NCI-H1105 treated with DMSO at 0.1 percent for 48 hours (cell line): Measurements from ENCODE around the gene NOL12.
A peak's percentile ranks its signal among the peaks of the same experiment; 100 is the strongest.
"Not testable (repeated sequence)": the region's sequence is repeated elsewhere in the genome, so short reads cannot be mapped to it uniquely, and the experiment has no call there.

Source experiments
- DNase-seq: peaks from one replicate; lab custom pipeline; 2025; lab: John Stamatoyannopoulos, UW

NOL12 gene

DNA sequence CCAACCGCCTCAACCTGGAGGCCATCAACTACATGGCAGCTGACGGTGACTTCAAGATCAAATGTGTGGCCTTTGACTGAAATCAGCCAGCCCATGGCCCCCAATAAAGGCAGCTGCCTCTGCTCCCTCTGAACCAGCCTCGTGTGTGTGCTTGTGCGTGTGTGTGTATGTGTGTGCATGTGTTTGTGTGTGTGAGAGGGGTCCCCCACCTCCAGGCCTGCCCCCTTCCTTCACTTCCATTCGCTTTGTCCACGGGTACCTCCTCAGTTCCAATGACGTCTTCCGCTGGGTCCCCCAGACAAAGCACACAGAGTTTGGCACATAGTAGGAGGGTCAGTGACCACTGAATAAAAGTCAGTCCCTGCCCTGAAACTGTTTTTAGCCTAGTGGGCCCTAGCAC lies 6.5 kb upstream of the NOL12 start:
- DNase-seq = no peak

DNA sequence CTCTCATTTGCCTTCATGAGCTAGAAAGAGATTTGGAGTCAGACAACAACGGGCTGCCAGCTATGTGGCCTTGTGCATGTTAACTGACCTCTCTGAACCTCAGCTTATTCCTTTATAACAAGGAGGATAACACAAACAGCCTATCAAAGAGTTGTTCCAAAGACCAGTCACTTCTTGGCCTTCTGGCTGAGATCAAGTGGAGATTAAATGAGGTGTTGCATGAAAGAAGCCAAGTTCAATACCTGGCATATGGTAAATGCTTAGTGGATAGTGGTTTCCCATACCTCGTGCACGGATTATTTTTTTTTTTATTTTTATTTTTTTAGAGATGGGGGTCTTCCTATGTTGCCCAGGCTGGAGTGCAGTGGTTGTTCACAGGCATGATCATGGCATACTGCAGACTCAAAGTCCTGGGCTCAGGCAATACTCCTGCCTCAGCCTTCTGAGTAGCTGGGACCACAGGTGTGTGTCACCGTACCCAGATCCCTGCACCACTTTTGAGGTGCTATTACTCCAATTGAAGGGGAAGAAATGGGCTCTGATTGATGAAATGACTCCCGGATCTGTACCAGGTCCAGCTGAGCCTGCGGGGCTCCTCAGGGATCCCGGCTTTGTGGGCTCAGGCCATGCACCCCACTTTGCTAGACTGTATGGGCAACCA lies 5.8 kb upstream of the NOL12 start:
- DNase-seq = no peak

DNA sequence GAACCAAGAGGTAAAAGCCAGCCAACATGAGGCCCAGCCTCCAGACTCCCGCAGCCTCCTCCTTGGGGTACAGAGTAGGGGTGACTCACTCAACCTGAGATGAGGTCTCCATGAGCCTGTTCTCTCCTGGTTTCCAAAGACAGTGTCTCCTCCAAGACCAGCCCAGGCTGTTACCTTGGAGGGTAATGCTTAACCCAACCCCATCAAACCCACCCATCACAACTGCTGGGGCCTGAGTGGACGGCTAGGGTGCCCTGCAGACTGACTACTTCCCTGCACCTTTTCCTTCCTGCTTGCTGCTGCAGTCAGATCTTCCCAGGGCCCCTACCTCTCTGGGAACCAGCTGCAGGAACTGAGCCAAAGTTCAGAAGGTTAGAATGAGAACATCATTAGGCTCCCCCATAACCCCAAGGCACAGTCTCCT lies 5.1 kb upstream of the NOL12 start:
- no peak for DNase-seq

DNA sequence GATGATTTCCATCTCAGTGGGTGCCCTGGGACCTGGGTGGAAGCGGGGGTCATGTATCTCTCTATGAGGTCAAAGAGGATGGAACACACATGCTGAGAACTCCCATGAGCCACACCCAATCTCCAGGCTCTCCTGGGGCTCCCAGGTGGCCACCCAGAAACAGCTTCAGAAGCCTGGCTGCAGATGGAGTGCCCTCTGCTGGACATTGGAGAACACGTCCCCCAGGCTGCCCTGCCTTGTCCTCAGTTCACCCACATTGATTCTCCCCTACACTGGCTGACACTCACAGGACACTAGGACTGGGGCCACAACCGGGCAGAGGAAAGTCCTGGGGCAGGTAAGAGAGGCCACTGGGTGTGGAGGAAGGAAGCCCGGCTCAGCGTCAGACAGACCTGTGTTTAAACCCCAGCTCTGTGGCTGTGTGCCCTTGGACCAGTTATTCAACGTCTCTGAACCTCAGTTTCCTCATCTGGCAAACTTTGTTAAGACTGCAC lies 4.5 kb upstream of the NOL12 start:
- peak; percentile 26 for DNase-seq

DNA sequence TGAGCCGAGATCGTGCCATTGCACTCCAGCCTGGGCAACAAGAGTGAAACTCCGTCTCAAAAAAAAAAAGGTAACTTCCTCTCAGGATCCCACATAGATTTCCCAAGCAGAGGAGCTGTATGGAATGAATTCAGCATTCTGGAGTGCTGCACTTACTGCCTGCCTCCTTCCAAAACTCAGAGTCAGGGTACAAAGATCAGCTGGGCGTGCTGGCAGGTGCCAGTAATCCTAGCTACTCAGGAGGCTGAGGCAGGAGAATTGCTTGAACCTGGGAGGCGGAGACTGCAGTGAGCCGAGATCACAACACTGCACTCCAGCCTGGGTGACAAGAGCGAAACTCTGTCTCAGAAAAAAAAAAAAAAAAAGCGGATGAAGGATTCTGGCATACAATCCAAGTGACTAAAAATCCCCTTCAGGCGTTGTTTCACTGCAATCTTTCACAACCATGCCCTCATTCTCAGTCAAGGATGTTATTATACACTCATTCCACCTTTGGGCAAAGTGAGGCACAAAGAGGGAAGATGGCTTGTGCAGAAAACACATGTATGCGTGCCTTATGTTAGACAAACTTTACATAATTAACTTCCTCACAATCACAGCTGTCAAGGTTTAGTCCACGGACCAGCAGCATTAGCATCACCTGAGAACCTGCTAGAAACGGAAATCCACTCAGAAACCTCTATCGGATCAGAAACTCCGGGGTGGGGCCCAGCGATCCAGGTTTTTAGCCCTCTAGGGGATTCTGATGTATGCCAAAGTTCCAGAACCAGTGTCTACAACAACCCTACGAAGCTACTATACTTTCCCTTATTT lies 1.1 kb upstream of the NOL12 start:
- no peak for DNase-seq

DNA sequence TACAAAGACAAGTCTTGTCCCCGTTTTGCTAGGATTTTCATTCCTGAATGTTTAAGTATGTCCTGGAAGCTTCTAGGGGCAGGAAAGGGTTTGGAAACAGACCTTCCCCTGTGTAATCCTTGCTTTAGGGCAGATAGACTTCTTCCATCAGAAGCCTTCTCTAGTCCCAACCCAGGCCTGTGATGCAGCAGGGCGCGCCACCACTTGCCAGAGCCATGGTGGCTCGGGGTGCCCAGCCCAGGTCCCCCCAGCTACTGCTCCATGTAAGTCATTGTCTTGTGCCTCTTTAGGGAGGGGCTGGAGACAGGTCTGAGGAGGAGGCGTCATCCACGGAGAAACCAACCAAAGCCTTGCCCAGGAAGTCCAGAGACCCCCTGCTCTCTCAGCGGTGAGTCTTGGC lies 4.3 kb downstream of the NOL12 start:
- DNase-seq = no peak

DNA sequence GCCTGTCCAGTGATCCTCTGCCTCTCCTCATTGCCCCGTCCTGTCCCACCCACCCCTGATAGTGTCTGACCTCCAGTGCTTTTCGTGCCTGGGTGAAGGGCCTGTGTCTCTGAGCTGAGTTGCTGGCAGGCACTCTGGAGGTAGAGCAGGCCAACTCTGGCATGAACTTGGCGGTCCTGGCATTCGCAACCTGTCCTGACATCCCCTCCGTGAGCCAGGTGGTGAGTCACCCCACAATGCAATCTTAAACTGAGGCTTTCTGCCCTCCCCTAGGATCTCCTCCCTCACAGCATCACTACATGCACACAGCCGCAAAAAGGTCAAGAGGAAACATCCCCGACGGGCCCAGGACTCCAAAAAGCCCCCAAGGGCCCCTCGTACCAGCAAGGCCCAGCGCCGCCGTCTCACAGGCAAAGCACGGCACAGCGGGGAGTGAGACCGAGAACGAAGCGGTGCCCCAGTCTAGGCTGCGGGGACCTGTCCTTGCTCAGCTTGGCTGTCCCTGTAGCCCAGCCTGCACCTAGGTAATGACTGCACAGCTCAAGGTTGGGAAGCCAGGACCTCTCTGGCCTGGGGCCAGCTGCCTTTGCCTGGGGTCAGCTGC lies 4.9 kb downstream of the NOL12 start:
- no peak for DNase-seq

DNA sequence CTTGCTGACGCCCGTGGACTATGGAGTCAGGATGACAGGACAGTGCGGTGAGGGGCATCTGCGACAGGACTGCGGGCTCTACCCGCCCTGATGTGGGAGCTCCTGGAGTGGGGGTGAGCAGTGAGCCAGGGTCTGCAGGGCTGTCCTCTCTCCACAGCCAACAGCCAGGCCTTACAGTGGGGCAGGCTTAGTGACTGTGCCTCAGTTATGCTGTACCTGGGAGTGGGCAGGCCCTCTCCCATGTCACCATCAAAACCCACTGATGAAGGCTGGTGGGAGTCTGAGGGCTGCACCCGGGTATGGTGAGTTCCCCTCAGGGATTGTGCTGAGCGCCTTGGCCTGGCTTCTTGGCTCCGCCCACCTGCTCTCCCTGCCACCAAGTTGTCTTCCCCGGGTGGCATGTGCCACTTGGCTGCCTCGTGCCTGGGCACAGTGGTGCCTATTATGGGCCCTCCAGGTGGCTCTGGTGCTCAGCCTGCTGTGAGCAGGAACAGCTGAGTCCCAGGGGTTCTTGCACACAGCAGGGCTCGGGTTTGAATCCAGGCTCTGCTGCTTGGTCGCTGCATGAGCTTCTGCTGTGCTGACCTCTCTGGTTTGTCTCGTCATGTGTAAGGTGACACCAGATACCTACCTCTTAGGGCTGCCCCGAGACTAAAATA lies 6.6 kb downstream of the NOL12 start:
- DNase-seq = no peak

DNA sequence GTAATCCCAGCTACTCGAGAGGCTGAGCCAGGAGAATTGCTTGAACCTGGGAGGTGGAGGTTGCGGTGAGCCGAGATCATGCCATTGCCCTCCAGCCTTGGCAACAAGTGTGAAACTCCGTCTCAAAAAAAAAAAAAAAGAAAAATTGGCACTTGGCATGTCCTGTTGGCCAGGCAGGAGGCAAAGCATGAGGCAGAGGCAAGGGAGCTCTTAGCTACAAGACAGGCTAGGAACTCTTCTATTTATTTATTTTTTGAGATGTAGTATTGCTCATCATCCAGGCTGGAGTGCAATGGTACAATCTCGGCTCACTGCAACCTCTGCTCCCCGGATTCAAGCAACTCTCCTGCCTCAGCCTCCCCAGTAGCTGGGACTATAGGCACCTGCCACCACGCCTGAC lies 8.0 kb downstream of the NOL12 start:
- not testable (repeated sequence) for DNase-seq

DNA sequence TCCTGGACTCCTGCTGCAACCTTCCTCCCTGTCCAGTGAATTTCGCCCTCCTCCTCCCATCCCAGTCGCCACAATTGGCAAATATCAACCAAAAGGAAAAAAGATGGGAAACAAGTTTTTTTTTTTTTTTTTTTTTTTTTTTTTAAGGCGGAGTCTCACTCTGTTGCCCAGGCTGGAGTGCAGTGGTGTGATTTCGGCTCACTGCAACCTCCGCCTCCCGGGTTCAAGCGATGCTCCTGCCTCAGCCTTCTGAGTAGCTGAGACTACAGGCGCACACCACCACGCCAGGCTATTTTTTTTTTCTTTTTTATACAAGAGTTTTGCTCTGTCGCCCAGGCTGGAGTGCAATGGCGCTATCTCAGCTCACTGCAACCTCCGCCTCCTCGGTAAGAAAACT lies 10.1 kb downstream of the NOL12 start:
- not testable (repeated sequence) for DNase-seq

DNA sequence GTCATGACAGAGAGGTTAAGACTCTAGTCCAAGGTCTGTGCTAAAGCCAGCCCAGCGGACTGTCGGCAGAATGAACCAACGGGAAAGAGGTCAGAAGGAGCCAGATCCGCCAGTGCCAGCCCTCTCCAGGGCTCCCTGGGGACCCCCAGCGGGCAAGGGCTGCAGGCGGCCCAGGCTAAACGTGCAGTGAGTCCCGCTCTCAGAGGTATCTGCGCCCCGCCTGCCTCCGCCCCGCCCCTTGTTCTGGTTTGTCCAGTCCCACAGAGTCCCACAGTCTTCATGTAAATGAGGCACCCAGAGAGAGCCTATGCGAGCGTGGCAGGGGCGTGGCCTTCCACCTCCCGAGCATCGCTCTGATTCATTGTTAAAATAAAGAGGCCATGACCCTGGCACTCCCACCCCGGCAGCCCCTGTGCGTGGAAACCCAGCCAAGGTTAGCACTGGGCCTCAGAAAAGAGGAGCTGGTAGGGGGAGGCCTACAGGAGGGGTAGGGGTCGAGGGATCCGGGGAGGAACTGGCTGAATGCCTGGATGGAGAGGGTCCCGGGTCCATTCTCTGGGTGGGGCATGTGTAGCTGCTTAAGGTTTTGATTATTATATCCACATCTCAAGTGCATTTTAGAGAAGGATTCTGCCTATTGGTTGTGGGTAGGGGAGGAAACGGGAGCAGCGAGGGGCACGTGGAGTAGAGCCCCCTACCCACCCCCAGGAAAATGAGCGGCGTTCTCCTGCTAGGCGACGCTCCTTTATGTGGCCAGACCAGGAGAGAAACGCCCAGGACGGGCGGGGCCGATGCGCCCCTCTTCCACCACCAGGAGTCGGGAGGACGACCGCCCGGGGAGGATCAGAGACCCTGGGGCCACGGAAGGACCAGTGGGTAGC lies 10.8 kb downstream of the NOL12 start, which contains the start of gene TRIOBP:
Gene TRIOBP (plus strand): TSS at position 392 of the 881 bp plus-strand sequence. CDS start 4,318 bp downstream, outside the sequence.
- no peak for DNase-seq

DNA sequence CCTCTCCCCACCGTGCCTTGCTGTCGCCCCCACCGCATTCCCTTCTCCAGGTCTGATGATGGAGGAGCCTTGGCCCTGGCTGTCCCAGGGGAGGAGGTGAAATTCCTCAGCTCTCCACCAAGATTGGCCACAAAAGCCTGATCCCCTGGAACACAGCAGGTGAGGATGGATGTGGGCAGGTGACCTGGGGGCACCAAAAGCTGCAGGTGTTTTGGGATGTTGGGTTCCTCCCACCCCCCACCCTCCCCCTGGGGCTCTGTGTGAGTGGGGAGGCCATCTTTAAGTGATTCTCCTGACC lies 11.3 kb downstream of the NOL12 start:
- DNase-seq = no peak

DNA sequence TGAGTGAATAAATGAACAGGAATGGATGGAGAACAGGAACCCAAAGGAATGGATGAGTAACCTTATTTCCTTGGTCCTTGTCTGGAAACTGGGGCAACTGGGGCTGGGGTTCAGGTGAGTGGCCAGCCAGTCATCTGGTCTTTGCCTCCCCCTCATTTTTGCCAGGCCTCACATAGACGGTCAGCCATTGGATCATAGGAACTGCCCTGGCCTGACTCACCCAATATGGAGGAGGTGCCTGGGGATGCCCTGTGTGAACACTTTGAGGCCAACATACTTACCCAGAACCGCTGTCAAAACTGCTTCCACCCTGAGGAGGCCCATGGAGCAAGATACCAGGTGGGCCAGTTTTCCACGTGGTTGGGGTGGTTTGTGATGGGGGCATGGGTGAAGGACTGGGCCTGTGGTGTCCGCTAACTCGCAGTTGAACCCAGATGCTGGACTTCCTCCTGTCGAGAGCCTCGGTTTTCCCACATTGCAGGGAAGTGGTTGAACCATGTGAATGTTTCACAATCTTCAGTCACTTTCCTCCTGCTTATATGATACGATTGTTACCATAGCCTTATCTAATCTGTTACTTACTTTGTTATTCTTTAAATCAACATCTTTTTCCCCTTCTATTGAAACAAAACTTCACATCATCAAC lies 15.1 kb downstream of the NOL12 start:
- DNase-seq = no peak

DNA sequence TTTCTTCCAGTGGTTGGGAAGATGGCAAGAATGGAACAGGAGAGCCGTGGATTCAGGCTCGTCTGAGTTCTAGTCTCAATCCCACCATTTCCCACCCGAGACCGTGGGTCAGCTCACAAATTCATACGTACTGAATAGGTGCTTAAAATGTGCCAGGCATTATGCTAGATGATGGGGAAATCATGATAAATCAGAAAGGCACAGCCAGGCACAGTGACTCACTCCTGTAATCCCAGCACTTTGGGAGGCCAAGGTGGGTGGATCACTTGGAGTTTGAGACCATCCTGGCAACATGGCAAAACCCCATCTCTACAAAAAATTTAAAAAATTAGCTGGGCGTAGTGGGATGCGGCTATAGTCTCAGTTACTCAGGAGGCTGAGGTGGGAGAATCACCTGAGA lies 17.8 kb downstream of the NOL12 start:
- DNase-seq = no peak

DNA sequence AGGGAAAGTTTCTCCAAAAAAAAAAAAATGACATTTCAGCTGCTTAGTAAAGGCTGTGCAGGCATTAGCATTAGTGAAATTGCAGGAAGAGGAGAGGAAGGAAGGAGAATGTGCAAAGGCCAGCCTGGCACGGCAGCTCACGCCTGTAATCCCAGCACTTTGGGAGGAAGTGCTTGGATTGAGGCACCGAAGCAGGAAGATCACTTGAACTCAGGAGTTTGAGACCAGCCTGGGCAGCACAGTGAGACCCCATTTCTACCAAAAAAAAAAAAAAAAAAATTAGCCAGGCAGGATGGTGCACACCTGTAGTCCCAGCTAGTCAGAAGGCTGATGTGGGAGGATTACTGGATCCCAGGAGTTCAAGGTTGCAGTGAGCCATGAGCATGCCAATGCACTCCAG lies 18.5 kb downstream of the NOL12 start:
- no peak for DNase-seq

DNA sequence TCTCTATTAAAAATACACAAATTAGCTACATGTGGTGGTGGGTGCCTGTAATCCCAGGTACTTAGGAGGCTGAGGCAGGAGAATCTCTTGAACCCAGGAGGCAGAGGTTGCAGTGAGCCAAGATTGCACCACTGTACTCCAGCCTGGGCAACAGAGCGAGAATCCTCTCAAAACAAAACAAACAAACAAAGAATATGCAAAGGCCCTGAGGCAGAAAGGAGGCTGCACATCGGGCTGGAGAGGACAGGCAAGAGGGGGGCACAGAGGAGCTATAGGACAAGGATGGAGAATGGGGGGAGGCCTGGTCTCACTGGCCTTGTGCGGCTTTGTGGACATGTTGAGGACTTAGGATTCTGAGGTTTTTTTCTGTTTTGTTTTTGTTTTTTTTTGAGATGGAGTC lies 19.1 kb downstream of the NOL12 start:
- DNase-seq = no peak

DNA sequence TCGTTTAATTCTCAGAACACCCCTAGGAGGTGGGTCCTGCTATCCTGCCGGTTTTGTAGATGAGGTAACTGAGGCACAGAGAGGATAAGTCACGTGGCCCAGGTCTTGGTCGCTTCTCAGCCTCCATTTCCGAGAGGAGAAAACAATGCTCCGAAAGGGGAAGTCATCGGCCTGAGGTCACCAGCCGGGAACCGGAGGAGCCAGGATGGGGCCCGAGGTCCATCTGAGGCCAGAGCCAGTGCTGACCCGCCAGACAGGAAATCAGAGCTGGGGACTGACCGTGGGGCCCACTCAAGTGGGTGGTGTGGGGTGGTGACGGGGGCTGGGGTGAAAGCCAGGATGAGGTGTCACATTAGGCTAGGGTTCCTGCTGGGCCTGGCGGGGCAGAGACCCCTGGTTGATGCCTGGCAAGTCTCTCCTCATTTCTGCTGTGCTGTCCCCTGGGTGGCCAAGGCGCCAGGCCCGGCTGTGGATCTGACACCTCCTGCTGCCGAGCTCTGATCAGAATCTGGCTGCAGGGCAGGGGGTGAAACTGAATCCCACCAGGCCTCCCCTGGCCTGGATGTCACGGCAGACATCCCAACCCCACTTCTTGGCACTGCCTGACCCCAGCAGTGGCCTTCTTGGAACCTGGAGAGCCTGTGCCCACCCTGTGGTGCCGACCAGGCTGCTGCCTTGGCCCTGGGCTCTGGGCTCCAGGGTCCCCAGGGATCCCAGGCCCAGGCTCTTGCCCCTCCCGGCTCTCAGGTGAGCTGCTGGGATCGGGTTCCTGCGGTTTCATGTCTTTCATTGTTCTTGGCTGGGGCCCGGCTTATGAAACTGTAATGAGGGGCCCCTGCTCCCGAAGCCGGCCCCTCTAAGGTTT lies 22.7 kb downstream of the NOL12 start:
- DNase-seq = no peak

DNA sequence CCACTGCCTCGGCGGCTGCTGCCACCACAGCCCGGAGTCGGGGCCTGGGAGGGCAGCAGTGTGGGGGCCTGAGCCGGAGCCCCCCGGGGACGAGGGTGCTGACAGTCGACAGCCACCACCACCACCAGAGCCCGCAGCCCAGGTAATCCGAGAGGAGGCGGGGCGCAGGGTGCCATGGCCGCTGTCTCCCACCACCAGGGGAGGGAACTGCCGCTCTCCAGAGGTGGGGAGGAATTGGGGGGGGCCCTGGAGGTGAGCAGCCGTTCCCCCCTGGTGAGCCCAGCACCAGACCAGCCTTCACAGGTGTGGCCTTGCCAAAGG lies 23.3 kb downstream of the NOL12 start:
- no peak for DNase-seq

DNA sequence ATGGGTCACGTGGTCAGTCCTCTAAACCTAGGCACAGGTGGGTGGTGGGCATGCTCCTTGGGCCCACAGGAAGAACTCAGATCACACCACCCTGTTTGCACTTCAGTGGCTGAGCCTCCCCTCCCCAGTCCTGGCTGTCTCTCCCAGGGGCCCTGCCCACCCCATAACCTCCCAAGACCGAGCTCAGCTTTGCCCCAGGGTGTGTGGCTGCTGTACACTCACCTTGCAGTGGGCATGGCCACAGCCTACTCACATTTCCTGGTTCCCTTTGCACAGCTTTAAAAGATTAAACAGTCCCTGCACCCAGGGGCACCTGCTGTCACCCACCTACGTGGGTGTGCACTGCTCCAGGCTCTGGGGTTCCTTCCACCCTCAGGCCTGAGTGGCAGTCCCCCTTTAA lies 24.5 kb downstream of the NOL12 start:
- DNase-seq = no peak

DNA sequence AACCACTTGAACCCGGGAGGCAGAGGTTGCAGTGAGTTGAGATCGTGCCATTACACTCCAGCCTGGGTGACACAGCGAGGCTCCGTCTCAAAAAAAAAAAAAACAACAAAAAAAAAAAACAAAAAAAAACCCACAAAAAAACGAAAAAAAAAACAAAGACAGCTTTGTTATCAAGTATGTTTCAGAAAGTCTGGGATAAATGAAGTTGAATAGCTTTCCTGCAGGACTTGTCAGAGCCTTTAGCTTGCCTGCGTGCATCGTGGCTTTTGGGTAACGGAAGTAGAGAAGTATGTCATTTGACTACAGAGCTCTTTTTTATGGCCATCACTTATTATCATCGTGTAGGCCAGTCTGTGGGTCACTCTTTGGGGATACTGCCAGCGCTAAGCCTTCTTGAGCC lies 25.3 kb downstream of the NOL12 start:
- DNase-seq = no peak
